ENCODE data around the gene DECR2.

Gene DECR2

DNA sequence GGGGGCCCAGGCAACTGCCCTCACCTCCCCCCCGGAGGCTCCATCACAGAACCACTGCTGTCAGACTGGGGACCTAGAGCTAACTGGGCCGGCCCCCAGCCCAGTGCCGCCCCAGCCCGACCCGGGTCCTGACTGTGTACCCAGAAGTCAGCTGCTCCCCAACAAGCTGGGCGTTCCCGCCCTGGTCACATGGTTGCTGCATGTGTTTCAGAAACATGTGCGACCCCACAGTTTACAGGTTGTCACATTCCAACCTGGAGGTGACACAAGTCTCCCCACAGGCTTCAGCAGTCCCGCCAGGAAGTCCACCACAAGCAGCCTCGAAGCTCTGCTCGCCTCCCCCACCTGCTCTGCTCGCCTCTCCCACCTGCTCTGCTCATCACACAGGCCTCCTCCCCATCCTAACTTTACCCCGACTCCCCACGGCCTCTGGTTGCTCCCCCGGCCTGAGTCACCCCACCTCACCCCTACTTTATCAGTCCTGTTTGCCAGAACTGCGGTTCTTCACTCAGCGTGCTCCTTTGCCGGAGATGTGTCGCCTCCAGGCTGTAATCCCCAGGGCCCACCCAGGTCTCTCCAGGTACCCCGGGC, 32.3 kb upstream of the DECR2 start:
- peak overlapping the region; percentile 49 for H3K4me3 ChIP-seq (replicated peaks in 1 of 2; ENCODE audit: low read depth in 2 of 2, low read length in 2 of 2)
- TF ChIP-seq, protein P1, sequence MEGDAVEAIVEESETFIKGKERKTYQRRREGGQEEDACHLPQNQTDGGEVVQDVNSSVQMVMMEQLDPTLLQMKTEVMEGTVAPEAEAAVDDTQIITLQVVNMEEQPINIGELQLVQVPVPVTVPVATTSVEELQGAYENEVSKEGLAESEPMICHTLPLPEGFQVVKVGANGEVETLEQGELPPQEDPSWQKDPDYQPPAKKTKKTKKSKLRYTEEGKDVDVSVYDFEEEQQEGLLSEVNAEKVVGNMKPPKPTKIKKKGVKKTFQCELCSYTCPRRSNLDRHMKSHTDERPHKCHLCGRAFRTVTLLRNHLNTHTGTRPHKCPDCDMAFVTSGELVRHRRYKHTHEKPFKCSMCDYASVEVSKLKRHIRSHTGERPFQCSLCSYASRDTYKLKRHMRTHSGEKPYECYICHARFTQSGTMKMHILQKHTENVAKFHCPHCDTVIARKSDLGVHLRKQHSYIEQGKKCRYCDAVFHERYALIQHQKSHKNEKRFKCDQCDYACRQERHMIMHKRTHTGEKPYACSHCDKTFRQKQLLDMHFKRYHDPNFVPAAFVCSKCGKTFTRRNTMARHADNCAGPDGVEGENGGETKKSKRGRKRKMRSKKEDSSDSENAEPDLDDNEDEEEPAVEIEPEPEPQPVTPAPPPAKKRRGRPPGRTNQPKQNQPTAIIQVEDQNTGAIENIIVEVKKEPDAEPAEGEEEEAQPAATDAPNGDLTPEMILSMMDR (IDR thresholded peaks at IDR 0.05; ENCODE audit: low read depth, low read length) = no peak
- DNase-seq (ENCODE audit: low read depth in 2 of 2) = no peak

DNA sequence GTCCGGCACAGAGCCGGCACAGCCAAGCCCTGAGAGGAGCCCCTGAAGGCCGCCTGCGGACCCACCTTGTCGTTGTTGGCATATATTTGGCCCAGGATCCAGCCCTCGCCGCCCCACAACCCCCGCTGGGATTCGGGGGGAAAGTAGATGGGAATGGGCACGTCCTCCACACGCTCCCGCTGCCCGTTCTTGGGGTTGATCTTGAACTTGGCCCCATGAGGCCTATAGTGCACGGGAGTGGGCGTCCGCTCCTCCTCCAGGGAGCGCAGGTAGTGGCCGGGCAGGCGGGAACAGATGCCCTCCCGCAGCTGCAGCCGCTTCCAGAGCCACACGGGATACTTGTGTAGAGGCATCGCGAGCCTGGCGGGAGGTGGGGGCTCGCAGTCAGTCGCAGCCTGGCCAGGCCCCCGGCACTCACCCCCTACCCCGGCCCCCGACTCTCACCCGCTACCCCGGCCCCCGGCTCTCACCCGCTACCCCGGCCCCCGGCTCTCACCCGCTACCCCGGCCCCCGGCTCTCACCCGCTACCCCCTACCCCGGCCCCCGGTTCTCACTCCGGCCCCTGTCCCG, 31.7 kb upstream of the DECR2 start:
- peak overlapping the region; percentile 49 for H3K4me3 ChIP-seq (replicated peaks in 1 of 2; ENCODE audit: low read depth in 2 of 2, low read length in 2 of 2)
- DNase-seq (ENCODE audit: low read depth in 2 of 2) = peak in 1 of 2 donors; percentile 19
- TF ChIP-seq, protein P1 (IDR thresholded peaks at IDR 0.05; ENCODE audit: low read depth, low read length) = no peak

DNA sequence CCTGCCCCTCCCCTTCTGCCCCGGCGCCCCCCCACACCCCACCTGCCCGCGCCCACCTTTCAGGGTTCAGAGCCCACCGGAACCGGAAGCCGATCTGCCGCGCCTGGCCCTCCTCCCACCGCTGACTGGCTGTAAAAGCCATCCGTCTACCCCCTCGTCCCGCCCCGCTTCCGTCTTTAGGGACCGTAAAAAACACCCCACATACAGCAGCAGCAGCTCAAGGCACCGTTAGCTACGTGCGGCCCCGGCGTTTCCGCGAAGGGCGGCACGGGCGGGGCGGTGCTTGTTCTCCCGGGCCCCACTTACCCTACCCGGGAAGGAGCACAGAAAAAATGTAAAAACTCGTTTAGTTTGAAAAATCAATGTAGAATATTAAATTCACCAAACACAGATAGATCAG, 31.2 kb upstream of the DECR2 start, which contains the start of gene MRPL28:
Gene MRPL28 (minus strand): TSS at position 96 of the 400 bp plus-strand sequence. CDS start 320 bp downstream, outside the sequence.
- TF ChIP-seq, protein P1 (IDR thresholded peaks at IDR 0.05; ENCODE audit: low read depth, low read length) = no peak
- DNase-seq (ENCODE audit: low read depth in 2 of 2) = peak; percentile 96 to 97
- peak within 1 kb of the TSS; percentile 49 for H3K4me3 ChIP-seq (replicated peaks in 1 of 2; ENCODE audit: low read depth in 2 of 2, low read length in 2 of 2)

DNA sequence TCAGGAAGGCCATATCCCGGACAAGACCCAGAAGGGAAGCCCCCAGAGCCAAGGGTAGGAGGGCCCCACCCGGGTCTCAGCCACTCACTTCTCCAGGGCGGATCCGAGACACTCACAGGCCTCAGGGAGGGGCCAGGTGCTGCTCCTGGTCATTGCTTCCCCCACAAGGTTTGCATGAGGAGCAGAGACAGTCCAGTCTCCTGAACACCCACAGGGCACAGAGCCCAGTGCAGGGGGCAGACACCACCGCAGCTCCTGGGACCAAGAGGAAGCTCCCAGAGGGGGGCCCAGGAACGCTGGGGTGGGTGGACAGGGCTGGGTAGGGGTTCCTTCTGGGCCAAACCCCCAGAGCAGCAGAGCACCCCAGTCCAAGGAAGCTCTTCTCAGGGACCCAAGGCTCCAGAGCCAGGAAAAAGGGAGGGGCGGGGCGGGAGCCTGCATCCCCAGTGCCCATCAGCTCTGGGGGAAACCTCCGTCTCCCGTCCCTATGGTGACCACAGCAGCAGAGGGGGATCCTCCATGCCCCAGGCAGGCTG, 30.6 kb upstream of the DECR2 start:
- no peak overlapping the region for H3K4me3 ChIP-seq (replicated peaks in 1 of 2; ENCODE audit: low read depth in 2 of 2, low read length in 2 of 2)

DNA sequence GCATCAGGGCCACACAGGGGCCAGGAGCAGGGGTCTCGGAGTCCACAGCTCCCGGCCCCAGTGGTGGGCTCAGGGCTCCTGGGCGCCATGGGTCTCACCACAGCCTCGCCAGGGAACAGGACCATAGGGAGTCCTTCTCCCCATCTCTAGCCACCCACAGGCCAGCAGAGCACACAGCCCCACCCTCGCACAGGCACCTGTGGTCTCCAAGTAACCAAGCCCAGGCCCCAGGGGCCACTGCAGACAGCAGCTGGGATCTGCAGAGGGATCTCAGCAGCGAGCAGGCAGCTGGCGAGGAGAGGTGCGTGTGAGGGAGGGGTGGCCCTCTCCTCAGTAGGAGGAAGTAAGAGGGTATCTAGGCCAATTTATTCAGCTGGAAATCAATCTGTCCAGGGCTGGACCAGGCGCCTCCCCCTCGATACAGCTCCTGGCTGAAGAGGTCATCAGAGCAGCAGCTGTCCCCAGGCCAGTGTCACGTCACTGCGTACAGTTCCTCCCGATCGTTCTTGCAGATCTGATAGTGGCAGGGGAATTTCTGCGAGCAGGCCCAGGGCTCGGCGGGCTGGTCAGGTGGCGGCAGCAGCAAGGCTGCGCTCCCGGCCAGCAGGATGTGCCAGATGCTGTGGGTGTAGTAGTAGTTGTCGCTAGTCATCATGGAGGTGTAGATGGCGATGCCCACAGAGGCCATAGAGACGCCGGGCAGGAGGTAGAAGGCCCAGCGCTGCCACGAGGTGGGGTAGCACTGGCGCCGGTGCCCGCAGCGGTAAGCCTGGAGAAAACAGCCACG, 30.0 kb upstream of the DECR2 start:
- TF ChIP-seq, protein P1 (IDR thresholded peaks at IDR 0.05; ENCODE audit: low read depth, low read length) = no peak
- DNase-seq (ENCODE audit: low read depth in 2 of 2) = no peak
- H3K4me3 ChIP-seq (replicated peaks in 1 of 2; ENCODE audit: low read depth in 2 of 2, low read length in 2 of 2) = no peak overlapping the region

More for the DNA sequence above, 30.6 kb upstream of the DECR2 start:
- DNase-seq (ENCODE audit: low read depth in 2 of 2) = no peak
- TF ChIP-seq, protein P1 (IDR thresholded peaks at IDR 0.05; ENCODE audit: low read depth, low read length) = no peak

DNA sequence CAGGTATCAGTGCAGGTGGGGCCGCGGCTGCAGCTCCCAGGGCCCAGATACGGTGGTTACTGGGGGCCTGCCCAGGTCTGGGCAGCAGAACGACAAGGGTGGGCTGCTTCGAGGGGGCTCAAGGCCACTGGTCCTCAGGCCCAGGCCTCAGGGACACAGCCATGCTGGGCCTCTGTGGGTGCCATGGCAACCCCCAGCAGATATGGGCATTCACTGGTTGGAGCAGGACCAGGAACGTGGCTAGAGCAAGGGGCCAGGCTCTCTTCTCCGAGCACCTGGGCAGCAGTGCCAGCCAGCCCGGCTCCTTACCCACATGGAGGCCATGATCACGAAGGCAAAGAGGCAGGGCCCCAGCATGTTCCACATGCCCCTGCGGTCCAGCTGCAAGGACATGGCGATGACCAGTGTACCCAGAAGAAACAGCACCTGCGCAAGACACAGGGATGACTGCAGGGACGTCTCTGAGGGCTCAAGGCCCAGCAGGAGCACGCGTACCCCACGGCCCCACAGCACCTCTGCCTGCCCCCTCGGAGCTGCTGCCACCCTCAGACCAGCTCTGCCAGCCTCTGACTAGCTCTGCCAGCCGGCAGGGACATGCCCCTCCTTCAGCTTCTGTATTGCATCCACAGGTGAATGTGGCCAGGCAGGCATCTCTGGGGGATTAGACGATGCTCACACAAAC, 29.2 kb upstream of the DECR2 start:
- H3K4me3 ChIP-seq (replicated peaks in 1 of 2; ENCODE audit: low read depth in 2 of 2, low read length in 2 of 2) = no peak overlapping the region
- DNase-seq (ENCODE audit: low read depth in 2 of 2) = no peak
- TF ChIP-seq, protein P1 (IDR thresholded peaks at IDR 0.05; ENCODE audit: low read depth, low read length) = no peak

Data from cardiac fibroblast (primary cell).